Neural crest cell (in vitro differentiated cells): Measurements from ENCODE around the gene LMCD1. TPM values are rescaled to one million over a fixed set of nuclear protein-coding genes. Genes with fewer than 3 reads are reported as not detected.

Source experiments
- DNase-seq: peaks from one replicate; pipeline ENCODE4 v3.0.0; 2021; ENCODE audit warnings: low read depth, mixed read lengths, low spot score
- H3K27ac Mint-ChIP-seq: one replicate; pipeline ENCODE4 v1.8.0; 2021; ENCODE audit warnings: mild to moderate bottlenecking, mixed read lengths; ENCODE audit not compliant: unreplicated experiment
- H3K27me3 Mint-ChIP-seq: 2 replicates; pipeline ENCODE4 v1.8.0; 2021; ENCODE audit warnings: low read depth, mild to moderate bottlenecking, mixed read lengths
- H3K36me3 Mint-ChIP-seq: 2 replicates; pipeline ENCODE4 v1.8.0; 2021; ENCODE audit warnings: low read depth, mild to moderate bottlenecking, mixed read lengths
- H3K4me1 Mint-ChIP-seq: 2 replicates; pipeline ENCODE4 v1.8.0; 2021; ENCODE audit warnings: mixed read lengths
- H3K4me3 Mint-ChIP-seq: one replicate; pipeline ENCODE4 v1.8.0; 2021; ENCODE audit warnings: mild to moderate bottlenecking, mixed read lengths
- H3K9me3 Mint-ChIP-seq: 2 replicates; pipeline ENCODE4 v1.8.0; 2021; ENCODE audit warnings: mixed read lengths
- CTCF ChIP-seq: fragments of 200-600 bp; sonication (generic); conservative IDR thresholded peaks from 2 replicates; pipeline ENCODE4 v1.5.0; 2021; ENCODE audit warnings: antibody characterized with exemption, mild to moderate bottlenecking
- total RNA-seq: library from RNA; stranded (reverse); gene quantifications from 2 replicates; pipeline ENCODE4 v1.2.1, GENCODE V29; 2021

Gene LMCD1
- total RNA-seq, 1 donor from 2014 or later: 28.4 TPM

DNA sequence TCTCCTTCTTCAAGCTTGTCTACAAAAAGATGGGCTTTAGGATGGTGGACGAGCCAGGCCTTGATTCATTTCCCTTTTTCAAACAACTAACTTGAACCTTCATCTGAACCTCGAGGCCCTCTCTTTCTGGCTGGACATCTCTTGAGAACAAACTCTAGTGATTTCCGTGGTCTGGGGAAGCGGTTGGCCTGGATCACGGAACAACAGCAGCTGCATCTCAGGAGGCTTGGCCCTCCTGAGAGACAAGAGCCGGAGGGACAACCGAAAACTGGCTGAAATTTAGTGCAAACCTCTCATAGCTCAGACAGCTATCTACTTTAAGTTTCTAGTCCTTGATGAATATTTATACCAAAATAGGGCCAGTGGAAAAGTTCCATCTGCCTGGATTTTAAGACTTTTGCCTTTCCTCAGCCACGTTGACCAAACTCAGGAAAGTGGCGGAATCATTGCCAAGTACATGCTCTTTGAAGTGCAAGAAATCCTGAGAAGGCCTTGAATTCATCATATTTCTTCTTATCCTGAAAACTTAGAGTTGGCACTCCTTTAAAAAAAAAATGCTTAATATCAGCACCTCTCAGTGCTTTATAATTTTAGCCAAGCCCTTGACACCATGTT is 14.5 kb downstream of the LMCD1 start:
- Mint-ChIP-seq H3K27ac (no peak overlapping the region), H3K27me3 (no peaks in the 10 kb centered on the region), H3K36me3 (peaks cover 35% of the 10 kb centered on the region), H3K4me3 (no peak overlapping the region), H3K4me1 (peaks cover 25% of the 10 kb centered on the region), H3K9me3 (peaks cover 4% of the 10 kb centered on the region)
- no peak for TF ChIP-seq CTCF
- no peak for DNase-seq

DNA sequence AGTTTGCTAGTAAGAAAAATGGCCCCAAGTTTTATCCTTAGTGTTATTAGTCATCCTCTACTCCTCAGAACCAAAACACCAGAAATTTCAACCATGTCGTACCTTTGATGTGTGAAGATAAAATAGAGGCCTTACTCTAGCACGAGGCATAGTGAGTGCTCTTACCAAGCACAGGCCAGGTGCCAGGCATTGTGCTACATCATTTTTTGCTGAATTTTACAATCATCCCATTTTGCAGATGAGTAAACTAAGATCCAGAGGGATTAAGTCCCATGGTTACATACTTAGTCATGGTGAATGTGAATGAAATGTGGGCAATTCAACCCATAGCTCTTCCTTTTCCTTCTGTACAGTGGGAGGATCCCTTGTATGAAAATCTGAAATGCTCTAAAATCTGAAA is 15.2 kb downstream of the LMCD1 start:
- Mint-ChIP-seq H3K4me1 (peaks cover 32% of the 10 kb centered on the region), H3K27ac (no peak overlapping the region), H3K36me3 (peaks cover 40% of the 10 kb centered on the region), H3K27me3 (no peaks in the 10 kb centered on the region), H3K9me3 (peaks cover 4% of the 10 kb centered on the region), H3K4me3 (no peak overlapping the region)
- no peak for TF ChIP-seq CTCF
- no peak for DNase-seq

GRCh38 chr3:8517487-8517886 is 15.9 kb downstream of the LMCD1 start:
- peaks cover 39% of the 10 kb centered on the region for H3K4me1 Mint-ChIP-seq
- H3K27ac Mint-ChIP-seq: no peak overlapping the region
- H3K36me3 Mint-ChIP-seq: peaks cover 35% of the 10 kb centered on the region
- TF ChIP-seq CTCF: no peak
- no peak for DNase-seq
- no peaks in the 10 kb centered on the region for H3K27me3 Mint-ChIP-seq
- peaks cover 4% of the 10 kb centered on the region for H3K9me3 Mint-ChIP-seq
- H3K4me3 Mint-ChIP-seq: no peak overlapping the region

GRCh38 chr3:8518138-8518537 is 16.5 kb downstream of the LMCD1 start:
- H3K27me3 Mint-ChIP-seq: no peaks in the 10 kb centered on the region

DNA sequence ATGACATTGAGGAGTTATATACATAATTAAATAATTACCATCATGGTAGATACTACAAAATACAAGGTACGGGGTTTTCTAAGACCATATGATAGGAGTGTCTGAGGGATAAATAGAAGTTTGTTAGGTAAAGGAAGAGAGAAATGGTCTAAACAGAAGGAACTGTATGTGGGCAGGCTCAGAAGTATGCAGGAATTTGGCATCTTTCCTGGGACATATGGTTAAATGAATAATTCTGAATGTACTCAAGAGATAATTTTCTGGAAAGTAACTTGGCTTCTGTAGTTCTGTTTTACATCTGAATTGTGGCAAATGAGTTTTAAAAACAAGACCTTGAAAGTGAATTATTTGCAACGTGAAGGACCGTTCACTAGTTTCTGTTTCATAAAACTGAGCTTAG is 17.5 kb downstream of the LMCD1 start:
- H3K36me3 Mint-ChIP-seq: peaks cover 27% of the 10 kb centered on the region
- no peak for TF ChIP-seq CTCF
- H3K27ac Mint-ChIP-seq: no peak overlapping the region
- no peak overlapping the region for H3K4me3 Mint-ChIP-seq
- H3K27me3 Mint-ChIP-seq: no peaks in the 10 kb centered on the region
- peaks cover 47% of the 10 kb centered on the region for H3K4me1 Mint-ChIP-seq
- no peak for DNase-seq
- H3K9me3 Mint-ChIP-seq: peaks cover 4% of the 10 kb centered on the region

More at GRCh38 chr3:8518138-8518537, 16.5 kb downstream of the LMCD1 start:
- Mint-ChIP-seq H3K4me1 (peaks cover 43% of the 10 kb centered on the region), H3K4me3 (no peak overlapping the region), H3K27ac (no peak overlapping the region), H3K36me3 (peaks cover 36% of the 10 kb centered on the region), H3K9me3 (peaks cover 4% of the 10 kb centered on the region)
- no peak for TF ChIP-seq CTCF
- DNase-seq: no peak
